Activated naive CD4-positive, alpha-beta T cell treated with anti-CD3 and anti-CD28 coated beads for 36 hours (primary cell): ENCODE data around the gene ISM1. TPM values are rescaled to one million over a fixed set of nuclear protein-coding genes. Genes with fewer than 3 reads are reported as not detected.

Experiments used
- CTCF ChIA-PET: fragments of 350-600 bp; sonication (Branson Sonifier 250); formaldehyde crosslinking; loops from one replicate; lab custom pipeline; 2021; ENCODE audit warnings: antibody characterized with exemption; lab: Charles Lee
- DNase-seq: peaks from one replicate; pipeline ENCODE4 v3.0.0-alpha.2; 2020
- H3K27ac Mint-ChIP-seq: one replicate; pipeline ENCODE4 v1.8.0; 2021; ENCODE audit warnings: mild to moderate bottlenecking, mixed read lengths
- H3K27me3 Mint-ChIP-seq: one replicate; pipeline ENCODE4 v1.8.0; 2021; ENCODE audit warnings: low read depth, mixed read lengths
- H3K36me3 Mint-ChIP-seq: one replicate; pipeline ENCODE4 v1.8.0; 2021; ENCODE audit warnings: low read depth, mixed read lengths
- H3K4me1 Mint-ChIP-seq: one replicate; pipeline ENCODE4 v1.8.0; 2021; ENCODE audit warnings: low read depth, mixed read lengths
- H3K4me3 Mint-ChIP-seq: one replicate; pipeline ENCODE4 v1.8.0; 2021; ENCODE audit warnings: mild to moderate bottlenecking, moderate library complexity, mixed read lengths
- H3K9me3 Mint-ChIP-seq: one replicate; pipeline ENCODE4 v1.8.0; 2021; ENCODE audit warnings: mixed read lengths
- intact Hi-C: fragments of 100-400 bp; cut with micrococcal nuclease; formaldehyde crosslinking; loops from one replicate; pipeline ENCODE4 v1.15.1; 2023
- total RNA-seq, 2 experiments: library from RNA; stranded (reverse); gene quantifications; one replicate each; pipeline ENCODE4 v1.2.3, GENCODE V29; 2021

Gene ISM1
- total RNA-seq, 2 experiments from 2014 or later: 0.27 to 0.29 TPM

GRCh38 chr20:13205848-13206434, 15.1 kb upstream of the ISM1 start:
- no peak for DNase-seq
- Mint-ChIP-seq H3K4me3 (no peak overlapping the region), H3K27ac (no peak overlapping the region), H3K36me3 (no peaks in the 10 kb centered on the region), H3K27me3 (peaks cover 8% of the 10 kb centered on the region), H3K4me1 (peaks cover 3% of the 10 kb centered on the region), H3K9me3 (no peaks in the 10 kb centered on the region)
- CTCF ChIA-PET: no interaction called here
- intact Hi-C loops: no loop called here

DNA sequence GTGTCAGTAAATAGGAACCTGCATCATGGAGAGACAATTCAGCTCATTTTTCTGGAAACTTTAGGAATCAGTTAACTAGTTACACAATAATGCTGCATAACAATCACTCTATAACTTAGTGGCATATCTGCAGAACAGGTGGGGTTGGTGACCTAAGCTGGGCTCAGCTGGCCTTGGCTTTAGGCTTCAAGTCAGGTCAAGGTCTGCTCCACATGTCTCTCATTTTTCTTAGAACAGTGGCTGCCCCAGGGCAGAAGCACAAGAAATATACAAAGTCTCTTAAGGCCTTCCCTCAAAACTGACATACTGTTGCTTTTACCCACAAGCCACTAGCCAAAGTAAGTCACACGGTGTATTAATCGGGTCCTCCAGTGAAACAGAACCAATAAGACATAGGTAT, 14.1 kb upstream of the ISM1 start:
- Mint-ChIP-seq H3K27me3 (peaks cover 5% of the 10 kb centered on the region), H3K9me3 (no peaks in the 10 kb centered on the region), H3K27ac (no peak overlapping the region), H3K4me3 (no peak overlapping the region), H3K36me3 (no peaks in the 10 kb centered on the region), H3K4me1 (peaks cover 3% of the 10 kb centered on the region)
- CTCF ChIA-PET: no interaction called here
- intact Hi-C loops: no loop called here
- DNase-seq: no peak

DNA sequence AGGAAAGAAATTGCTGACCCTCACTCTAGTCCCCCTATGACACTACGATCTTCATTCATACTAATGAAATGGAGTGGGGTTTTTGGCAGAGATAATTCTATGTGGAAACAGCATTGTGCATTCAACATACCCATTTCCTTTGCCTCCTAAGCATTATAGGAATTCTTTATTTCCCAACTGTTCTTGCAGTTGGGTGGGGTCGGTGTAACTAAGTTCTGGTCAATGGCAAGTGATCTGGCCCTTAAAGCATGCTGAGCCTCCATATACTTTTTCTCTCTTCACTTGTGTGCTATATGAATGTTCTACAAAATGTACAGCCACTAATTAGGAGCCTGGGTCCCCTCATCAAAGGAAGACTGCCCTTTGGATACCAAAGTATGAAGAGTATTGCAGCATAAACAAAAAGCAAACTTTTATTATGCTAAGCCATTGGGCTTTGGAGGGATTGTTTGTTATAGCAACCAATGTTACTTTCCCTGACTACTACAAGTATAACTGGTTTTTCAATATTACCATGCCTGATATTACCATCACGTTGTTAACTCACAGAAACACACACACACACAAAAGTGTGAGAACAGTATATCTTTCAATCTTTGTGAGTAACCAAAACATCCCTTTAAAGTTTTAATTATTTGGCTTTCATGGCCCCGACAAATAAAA, 9.0 kb upstream of the ISM1 start:
- H3K27ac Mint-ChIP-seq: no peak overlapping the region
- CTCF ChIA-PET: no interaction called here
- H3K27me3 Mint-ChIP-seq: peaks cover 22% of the 10 kb centered on the region

GRCh38 chr20:13212750-13213149, 8.3 kb upstream of the ISM1 start:
- DNase-seq: peak; percentile 39
- peaks cover 22% of the 10 kb centered on the region for H3K27me3 Mint-ChIP-seq
- no peak overlapping the region for H3K4me3 Mint-ChIP-seq
- CTCF ChIA-PET: interaction anchor here (0.7 to 2.6 kb wide), 2 partner anchors 12 to 90 kb away, joined by 3 to 7 read pairs; no protein-coding TSS in a partner anchor
- no peak overlapping the region for H3K27ac Mint-ChIP-seq
- H3K36me3 Mint-ChIP-seq: no peaks in the 10 kb centered on the region
- no peaks in the 10 kb centered on the region for H3K4me1 Mint-ChIP-seq
- H3K9me3 Mint-ChIP-seq: no peaks in the 10 kb centered on the region
- intact Hi-C loops: loop anchor here (5.0 kb wide), 1 partner anchor 35 kb away; no protein-coding TSS in a partner anchor

More for the DNA sequence above, 9.0 kb upstream of the ISM1 start:
- DNase-seq: no peak
- Mint-ChIP-seq H3K4me3 (no peak overlapping the region), H3K4me1 (no peaks in the 10 kb centered on the region), H3K9me3 (no peaks in the 10 kb centered on the region), H3K36me3 (no peaks in the 10 kb centered on the region)
- intact Hi-C loops: loop anchor here (5.0 kb wide), 1 partner anchor 35 kb away; no protein-coding TSS in a partner anchor

DNA sequence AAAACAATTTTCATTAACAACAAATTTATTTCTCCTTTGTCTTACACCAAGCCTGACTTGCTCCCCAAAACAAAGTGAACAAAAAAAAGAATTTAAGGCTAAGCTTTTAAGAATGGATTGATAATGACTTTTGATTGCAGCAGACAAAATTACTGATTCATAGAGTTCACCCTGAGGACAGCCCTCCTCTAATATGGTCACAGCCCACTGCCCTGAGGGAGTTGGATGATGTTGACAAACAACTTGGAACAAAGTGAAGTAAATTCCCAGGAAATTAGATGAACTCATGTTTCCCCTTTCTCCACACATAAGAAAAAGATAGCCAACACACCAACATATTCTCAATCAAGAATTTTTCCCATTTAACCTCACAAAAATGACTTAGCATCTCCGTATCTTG, 7.7 kb upstream of the ISM1 start:
- CTCF ChIA-PET: interaction anchor here (0.7 to 2.6 kb wide), 3 partner anchors 11 to 95 kb away, joined by 3 to 7 read pairs (median 5); no protein-coding TSS in a partner anchor
- no peak overlapping the region for H3K27ac Mint-ChIP-seq
- peaks cover 28% of the 10 kb centered on the region for H3K27me3 Mint-ChIP-seq

GRCh38 chr20:13216533-13216932, 4.5 kb upstream of the ISM1 start:
- Mint-ChIP-seq H3K27ac (no peak overlapping the region), H3K4me3 (no peak overlapping the region), H3K27me3 (peaks cover 46% of the 10 kb centered on the region), H3K9me3 (no peaks in the 10 kb centered on the region), H3K36me3 (no peaks in the 10 kb centered on the region), H3K4me1 (peaks cover 7% of the 10 kb centered on the region)
- no peak for DNase-seq
- intact Hi-C loops: no loop called here
- CTCF ChIA-PET: no interaction called here

More for the DNA sequence above, 7.7 kb upstream of the ISM1 start:
- H3K9me3 Mint-ChIP-seq: no peaks in the 10 kb centered on the region
- DNase-seq: no peak
- H3K36me3 Mint-ChIP-seq: no peaks in the 10 kb centered on the region
- no peaks in the 10 kb centered on the region for H3K4me1 Mint-ChIP-seq
- H3K4me3 Mint-ChIP-seq: no peak overlapping the region
- intact Hi-C loops: loop anchor here (5.0 kb wide), 1 partner anchor 34 kb away; no protein-coding TSS in a partner anchor

GRCh38 chr20:13219327-13220193, 1.5 kb upstream of the ISM1 start:
- peaks cover 38% of the 10 kb centered on the region for H3K27me3 Mint-ChIP-seq
- H3K36me3 Mint-ChIP-seq: no peaks in the 10 kb centered on the region
- H3K27ac Mint-ChIP-seq: no peak overlapping the region
- peaks cover 10% of the 10 kb centered on the region for H3K4me1 Mint-ChIP-seq
- CTCF ChIA-PET: no interaction called here
- intact Hi-C loops: loop anchor here (1.0 to 10.0 kb wide), 4 partner anchors 43 to 1325 kb away; partner anchors contain the start of genes ESF1, NDUFAF5 and TASP1
- no peak for DNase-seq
- peak overlapping the region; percentile 75 for H3K4me3 Mint-ChIP-seq
- H3K9me3 Mint-ChIP-seq: no peaks in the 10 kb centered on the region

- CTCF ChIA-PET: no interaction called here
- H3K36me3 Mint-ChIP-seq: no peaks in the 10 kb centered on the region
- DNase-seq: peak; percentile 37
- intact Hi-C loops: loop anchor here (1.0 to 10.0 kb wide), 4 partner anchors 42 to 1326 kb away; partner anchors contain the start of genes ESF1, NDUFAF5 and TASP1
- H3K4me1 Mint-ChIP-seq: peaks cover 10% of the 10 kb centered on the region
- H3K4me3 Mint-ChIP-seq: peak overlapping the region; percentile 75
- H3K27ac Mint-ChIP-seq: no peak overlapping the region
- H3K27me3 Mint-ChIP-seq: peaks cover 35% of the 10 kb centered on the region
- H3K9me3 Mint-ChIP-seq: no peaks in the 10 kb centered on the region
Measured at GRCh38 chr20:13220194-13220903, 725 bp upstream of the ISM1 start.

DNA sequence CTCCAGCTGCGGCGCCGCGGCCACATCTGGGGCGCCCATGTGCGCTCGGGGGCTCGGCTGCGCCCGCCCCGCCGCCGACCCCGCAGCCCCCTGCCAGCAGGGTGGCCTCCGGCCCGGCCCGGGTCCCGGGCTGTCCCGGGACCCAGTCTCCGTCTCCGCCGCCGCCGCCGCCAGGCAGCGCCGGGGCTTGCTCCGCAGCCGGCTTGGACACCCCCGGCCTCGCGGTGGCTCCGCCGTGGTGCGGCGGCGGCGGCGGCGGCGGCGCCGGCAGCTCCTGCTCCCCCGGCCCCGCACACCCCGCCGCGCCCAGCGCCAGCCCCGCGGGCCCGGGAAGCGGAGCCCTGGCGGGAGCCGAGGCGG, 219 bp downstream of the ISM1 start:
- CTCF ChIA-PET: interaction anchor here (0.5 to 1.6 kb wide), 2 partner anchors 81 to 98 kb away, joined by 5 to 6 read pairs; no protein-coding TSS in a partner anchor
- no peak for DNase-seq
- peaks cover 3% of the 10 kb centered on the region for H3K9me3 Mint-ChIP-seq
- intact Hi-C loops: loop anchor here (1.0 to 10.0 kb wide), 5 partner anchors 8 to 1326 kb away; partner anchors contain the start of genes ESF1, NDUFAF5 and TASP1
- no peak overlapping the region for H3K27ac Mint-ChIP-seq
- no peaks in the 10 kb centered on the region for H3K36me3 Mint-ChIP-seq
- H3K4me1 Mint-ChIP-seq: peaks cover 10% of the 10 kb centered on the region
- H3K27me3 Mint-ChIP-seq: peaks cover 32% of the 10 kb centered on the region
- H3K4me3 Mint-ChIP-seq: peak overlapping the region; percentile 75

DNA sequence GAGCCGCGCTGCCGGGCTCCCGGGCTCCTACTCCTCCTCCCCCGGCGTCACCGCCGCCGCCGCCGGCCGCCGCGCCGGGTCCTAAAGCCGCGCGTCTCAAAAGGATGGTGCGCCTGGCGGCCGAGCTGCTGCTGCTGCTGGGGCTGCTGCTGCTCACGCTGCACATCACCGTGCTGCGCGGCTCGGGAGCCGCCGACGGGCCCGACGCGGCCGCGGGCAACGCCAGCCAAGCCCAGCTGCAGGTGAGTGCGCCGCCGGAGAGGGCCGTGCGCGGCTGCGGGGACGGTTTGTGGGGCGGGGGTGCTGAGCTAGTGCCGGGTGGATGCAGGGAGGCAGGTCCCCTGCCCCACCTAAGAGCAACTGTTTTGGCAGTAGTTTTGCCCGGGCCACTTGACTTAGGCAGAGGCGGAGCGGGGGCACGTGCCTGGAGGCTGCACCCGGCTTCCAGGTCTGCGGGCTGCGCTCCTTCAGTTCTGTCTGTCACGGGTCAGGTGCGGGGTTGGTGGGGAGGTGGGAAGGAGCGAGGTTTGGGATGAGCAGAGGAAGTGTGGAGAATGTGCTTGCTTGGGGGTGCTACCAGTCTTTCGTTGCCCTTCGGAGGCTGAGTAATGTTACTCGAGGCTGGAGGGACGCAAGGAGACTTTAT, 722 bp downstream of the ISM1 start:
- Mint-ChIP-seq H3K9me3 (peaks cover 8% of the 10 kb centered on the region), H3K27ac (no peak overlapping the region), H3K36me3 (peaks cover 3% of the 10 kb centered on the region), H3K27me3 (peaks cover 27% of the 10 kb centered on the region), H3K4me3 (peak overlapping the region; percentile 73), H3K4me1 (peaks cover 10% of the 10 kb centered on the region)
- intact Hi-C loops: loop anchor here (1.0 to 10.0 kb wide), 5 partner anchors 8 to 1327 kb away; partner anchors contain the start of genes ESF1, NDUFAF5 and TASP1
- peak; percentile 65 for DNase-seq
- CTCF ChIA-PET: interaction anchor here (0.5 to 1.6 kb wide), 2 partner anchors 81 to 98 kb away, joined by 5 to 6 read pairs; no protein-coding TSS in a partner anchor

GRCh38 chr20:13222319-13222716, 1.2 kb downstream of the ISM1 start:
- H3K27me3 Mint-ChIP-seq: peaks cover 25% of the 10 kb centered on the region
- no peak overlapping the region for H3K27ac Mint-ChIP-seq
- CTCF ChIA-PET: interaction anchor here (1.6 kb wide), 1 partner anchor 80 kb away, joined by 6 read pairs; no protein-coding TSS in a partner anchor
- peaks cover 10% of the 10 kb centered on the region for H3K4me1 Mint-ChIP-seq
- intact Hi-C loops: loop anchor here (10.0 kb wide), 1 partner anchor 1328 kb away; no protein-coding TSS in a partner anchor
- DNase-seq: no peak
- H3K9me3 Mint-ChIP-seq: peaks cover 10% of the 10 kb centered on the region
- peak overlapping the region; percentile 73 for H3K4me3 Mint-ChIP-seq
- H3K36me3 Mint-ChIP-seq: peaks cover 3% of the 10 kb centered on the region
